OCI-LY7 (cell line): ENCODE data around the gene CYB5A.

ENCODE experiments used
- EZH2phosphoT487 ChIP-seq: fragments of 200-600 bp; sonication (generic); IDR thresholded peaks from 2 replicates; pipeline ENCODE4 v1.6.1; 2018; ENCODE audit warnings: low read depth, borderline replicate concordance, mild to moderate bottlenecking, mixed run types, antibody characterized with exemption, low read length, moderate library complexity, mixed read lengths
- TF ChIP-seq, protein P1 (sequence below): fragments of 200-600 bp; sonication (generic); conservative IDR thresholded peaks from 2 replicates; pipeline ENCODE4 v1.5.1; 2014; ENCODE audit warnings: mild to moderate bottlenecking, antibody characterized with exemption, low read length, moderate library complexity, mixed read lengths

DNA sequence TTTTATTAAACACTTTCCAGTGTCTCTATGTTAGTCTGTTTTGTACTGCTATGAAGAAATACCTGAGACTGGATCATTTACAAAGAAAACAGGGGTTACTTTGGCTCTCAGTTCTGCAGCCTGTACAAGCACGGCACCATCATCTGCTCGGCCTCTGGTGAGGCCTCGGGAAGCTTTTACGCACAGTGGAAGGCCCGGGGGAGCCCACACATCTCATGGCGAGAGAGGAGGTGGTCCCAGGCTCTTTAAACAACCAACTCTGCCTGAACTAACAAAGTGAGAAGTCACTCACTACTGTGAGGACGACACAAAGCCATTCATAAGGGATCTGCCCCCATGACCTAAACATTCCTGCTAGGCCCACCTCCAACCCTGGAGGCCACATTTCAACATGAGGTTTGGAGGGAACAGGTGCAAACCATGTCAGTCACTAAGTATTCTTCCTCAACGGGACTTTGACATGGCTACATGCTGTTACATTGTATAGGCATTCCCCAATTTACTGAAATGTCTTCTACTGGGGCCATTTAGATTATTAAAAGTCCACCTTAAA lies 26.1 kb downstream of the CYB5A start:
- TF ChIP-seq, protein P1, sequence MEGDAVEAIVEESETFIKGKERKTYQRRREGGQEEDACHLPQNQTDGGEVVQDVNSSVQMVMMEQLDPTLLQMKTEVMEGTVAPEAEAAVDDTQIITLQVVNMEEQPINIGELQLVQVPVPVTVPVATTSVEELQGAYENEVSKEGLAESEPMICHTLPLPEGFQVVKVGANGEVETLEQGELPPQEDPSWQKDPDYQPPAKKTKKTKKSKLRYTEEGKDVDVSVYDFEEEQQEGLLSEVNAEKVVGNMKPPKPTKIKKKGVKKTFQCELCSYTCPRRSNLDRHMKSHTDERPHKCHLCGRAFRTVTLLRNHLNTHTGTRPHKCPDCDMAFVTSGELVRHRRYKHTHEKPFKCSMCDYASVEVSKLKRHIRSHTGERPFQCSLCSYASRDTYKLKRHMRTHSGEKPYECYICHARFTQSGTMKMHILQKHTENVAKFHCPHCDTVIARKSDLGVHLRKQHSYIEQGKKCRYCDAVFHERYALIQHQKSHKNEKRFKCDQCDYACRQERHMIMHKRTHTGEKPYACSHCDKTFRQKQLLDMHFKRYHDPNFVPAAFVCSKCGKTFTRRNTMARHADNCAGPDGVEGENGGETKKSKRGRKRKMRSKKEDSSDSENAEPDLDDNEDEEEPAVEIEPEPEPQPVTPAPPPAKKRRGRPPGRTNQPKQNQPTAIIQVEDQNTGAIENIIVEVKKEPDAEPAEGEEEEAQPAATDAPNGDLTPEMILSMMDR, result no peak
- TF ChIP-seq EZH2phosphoT487, result no peak
